Choroid plexus epithelial cell (primary cell): ENCODE data around the gene PPP1R14C.

ENCODE experiments used
- DNase-seq: peaks from one replicate; pipeline ENCODE4 v3.0.0-alpha.2; 2010; ENCODE audit warnings: low read depth
- H3K4me3 ChIP-seq: 2 replicates; pipeline ENCODE4 v1.5.1; 2011; ENCODE audit warnings: low read depth, mild to moderate bottlenecking, control low read depth, low read length, moderate library complexity
- CTCF ChIP-seq: conservative IDR thresholded peaks from 2 replicates; pipeline ENCODE4 v1.5.1; 2011; ENCODE audit warnings: low read depth, mild to moderate bottlenecking, control low read depth, inconsistent platforms, low read length, moderate library complexity

The PPP1R14C gene

GRCh38 chr6:150165020-150165702 is 22.3 kb downstream of the PPP1R14C start:
- no peak for DNase-seq
- no peak for TF ChIP-seq CTCF
- H3K4me3 ChIP-seq = no peak overlapping the region

GRCh38 chr6:150167479-150167873 is 24.6 kb downstream of the PPP1R14C start:
- no peak for DNase-seq
- H3K4me3 ChIP-seq = no peak overlapping the region
- no peak for TF ChIP-seq CTCF

GRCh38 chr6:150169181-150169580 is 26.3 kb downstream of the PPP1R14C start:
- H3K4me3 ChIP-seq = no peak overlapping the region
- TF ChIP-seq CTCF = no peak
- no peak for DNase-seq

GRCh38 chr6:150169609-150170008 is 26.8 kb downstream of the PPP1R14C start:
- peak; percentile 21 for DNase-seq
- no peak overlapping the region for H3K4me3 ChIP-seq
- no peak for TF ChIP-seq CTCF

GRCh38 chr6:150172929-150173328 is 30.1 kb downstream of the PPP1R14C start:
- no peak for DNase-seq
- no peak for TF ChIP-seq CTCF
- no peak overlapping the region for H3K4me3 ChIP-seq

GRCh38 chr6:150175586-150176151 is 32.8 kb downstream of the PPP1R14C start:
- TF ChIP-seq CTCF = no peak
- DNase-seq = no peak
- H3K4me3 ChIP-seq = no peak overlapping the region

- DNase-seq = no peak
- H3K4me3 ChIP-seq = no peak overlapping the region
- no peak for TF ChIP-seq CTCF
Measured at GRCh38 chr6:150176152-150176551, 33.3 kb downstream of the PPP1R14C start.
